Immature natural killer cell (primary cell): Measurements from ENCODE around the gene POLRMT. TPM values are rescaled to one million over a fixed set of nuclear protein-coding genes. Genes with fewer than 3 reads are reported as not detected.

Source experiments
- DNase-seq, 3 donors: peaks; one replicate each; pipeline ENCODE4 v3.0.0; 2022; ENCODE audit warnings: mixed read lengths in 1 of 3
- H3K27ac Mint-ChIP-seq, 6 donors: one replicate each; pipeline ENCODE4 v1.8.0; 2020; ENCODE audit warnings: mixed read lengths in 6 of 6, mild to moderate bottlenecking in 5 of 6, inconsistent platforms in 4 of 6, moderate library complexity in 3 of 6
- H3K27me3 Mint-ChIP-seq, 3 donors: one replicate each; pipeline ENCODE4 v1.8.0; 2020 to 2021; ENCODE audit warnings: low read depth in 3 of 3, mild to moderate bottlenecking in 3 of 3, mixed read lengths in 3 of 3, moderate library complexity in 3 of 3, inconsistent platforms in 1 of 3
- H3K36me3 Mint-ChIP-seq, 3 donors: one replicate each; pipeline ENCODE4 v1.8.0; 2020; ENCODE audit warnings: mixed read lengths in 3 of 3, inconsistent platforms in 2 of 3, mild to moderate bottlenecking in 2 of 3
- H3K4me1 Mint-ChIP-seq, 2 donors: one replicate each; pipeline ENCODE4 v1.8.0; 2020; ENCODE audit warnings: inconsistent platforms in 2 of 2, mild to moderate bottlenecking in 2 of 2, mixed read lengths in 2 of 2, moderate library complexity in 1 of 2
- H3K4me3 Mint-ChIP-seq, 5 donors: one replicate each; pipeline ENCODE4 v1.8.0; 2020; ENCODE audit warnings: mild to moderate bottlenecking in 5 of 5, mixed read lengths in 5 of 5, inconsistent platforms in 3 of 5, moderate library complexity in 3 of 5
- H3K9me3 Mint-ChIP-seq, 6 donors: one replicate each; pipeline ENCODE4 v1.8.0; 2020; ENCODE audit warnings: mild to moderate bottlenecking in 6 of 6, mixed read lengths in 6 of 6, inconsistent platforms in 4 of 6, moderate library complexity in 3 of 6
- polyA plus RNA-seq, 3 donors: library from polyadenylated mRNA; unstranded; fragments of 300-500 nt; fragmentation: Illumina TruSeq; gene quantifications; one replicate each; pipeline ENCODE4 v1.2.3, GENCODE V29; 2021

Gene POLRMT
- polyA plus RNA-seq, 3 donors from 2014 or later, result 26.6 to 38.1 (median 37.5) TPM

GRCh38 chr19:581399-582111, 51.8 kb downstream of the POLRMT start:
- no peaks in the 10 kb centered on the region for H3K9me3 Mint-ChIP-seq
- no peak overlapping the region for H3K27ac Mint-ChIP-seq
- H3K36me3 Mint-ChIP-seq, result no peaks in the 10 kb centered on the region
- no peak for DNase-seq
- H3K4me3 Mint-ChIP-seq, result no peak overlapping the region
- peaks cover 1 to 5% (median 2%) of the 10 kb centered on the region in 3 donors for H3K27me3 Mint-ChIP-seq
- H3K4me1 Mint-ChIP-seq, result peaks cover 8 to 10% of the 10 kb centered on the region in 2 donors

GRCh38 chr19:580274-580835, 53.0 kb downstream of the POLRMT start:
- Mint-ChIP-seq H3K4me3 (no peak overlapping the region), H3K27ac (no peak overlapping the region), H3K36me3 (no peaks in the 10 kb centered on the region), H3K27me3 (peaks cover 0 to 3% (median 1%) of the 10 kb centered on the region in 3 donors), H3K4me1 (peaks cover 9 to 12% of the 10 kb centered on the region in 2 donors), H3K9me3 (no peaks in the 10 kb centered on the region)
- no peak for DNase-seq

- no peak overlapping the region for H3K4me3 Mint-ChIP-seq
- DNase-seq, result no peak
- no peaks in the 10 kb centered on the region for H3K36me3 Mint-ChIP-seq
- no peaks in the 10 kb centered on the region for H3K9me3 Mint-ChIP-seq
- H3K27me3 Mint-ChIP-seq, result peaks cover 0 to 6% (median 1%) of the 10 kb centered on the region in 3 donors
- H3K4me1 Mint-ChIP-seq, result peaks cover 13 to 16% of the 10 kb centered on the region in 2 donors
- H3K27ac Mint-ChIP-seq, result no peak overlapping the region
Observed at GRCh38 chr19:579842-580155, 53.5 kb downstream of the POLRMT start.

GRCh38 chr19:579111-579841, 54.1 kb downstream of the POLRMT start:
- Mint-ChIP-seq H3K9me3 (no peaks in the 10 kb centered on the region), H3K27ac (no peak overlapping the region), H3K36me3 (no peaks in the 10 kb centered on the region), H3K4me3 (no peak overlapping the region), H3K27me3 (peaks cover 0 to 6% (median 0%) of the 10 kb centered on the region in 3 donors), H3K4me1 (peaks cover 18 to 21% of the 10 kb centered on the region in 2 donors)
- no peak for DNase-seq

GRCh38 chr19:577439-578392, 55.6 kb downstream of the POLRMT start:
- H3K9me3 Mint-ChIP-seq, result no peaks in the 10 kb centered on the region
- no peak overlapping the region for H3K4me3 Mint-ChIP-seq
- no peak overlapping the region for H3K27ac Mint-ChIP-seq
- no peak for DNase-seq
- H3K4me1 Mint-ChIP-seq, result peaks cover 27 to 28% of the 10 kb centered on the region in 2 donors
- H3K27me3 Mint-ChIP-seq, result peaks cover 0 to 3% (median 0%) of the 10 kb centered on the region in 3 donors
- no peaks in the 10 kb centered on the region for H3K36me3 Mint-ChIP-seq

GRCh38 chr19:576768-577438, 56.4 kb downstream of the POLRMT start:
- DNase-seq, result no peak
- H3K4me1 Mint-ChIP-seq, result peaks cover 29 to 33% of the 10 kb centered on the region in 2 donors

GRCh38 chr19:575527-576506, 57.5 kb downstream of the POLRMT start:
- no peak overlapping the region for H3K27ac Mint-ChIP-seq
- peak overlapping the region in 3 of 5 donors; percentile 24 to 84 (median 36) for H3K4me3 Mint-ChIP-seq

More at GRCh38 chr19:576768-577438, 56.4 kb downstream of the POLRMT start:
- H3K27ac Mint-ChIP-seq, result no peak overlapping the region
- H3K4me3 Mint-ChIP-seq, result no peak overlapping the region
- no peaks in the 10 kb centered on the region for H3K36me3 Mint-ChIP-seq
- no peaks in the 10 kb centered on the region for H3K9me3 Mint-ChIP-seq
- peaks cover 3 to 6% (median 3%) of the 10 kb centered on the region in 3 donors for H3K27me3 Mint-ChIP-seq

GRCh38 chr19:574658-575526, 58.4 kb downstream of the POLRMT start:
- peak overlapping the region in 5 of 6 donors; percentile 24 to 81 (median 59) for H3K27ac Mint-ChIP-seq
- peaks cover 18 to 23% (median 18%) of the 10 kb centered on the region in 3 donors for H3K27me3 Mint-ChIP-seq
- peaks cover 40 to 47% of the 10 kb centered on the region in 2 donors for H3K4me1 Mint-ChIP-seq
- DNase-seq, result peak in 1 of 3 donors; percentile 34
- H3K4me3 Mint-ChIP-seq, result peak overlapping the region; percentile 76 to 84 (median 81)
- no peaks in the 10 kb centered on the region for H3K36me3 Mint-ChIP-seq
- no peaks in the 10 kb centered on the region for H3K9me3 Mint-ChIP-seq

More at GRCh38 chr19:575527-576506, 57.5 kb downstream of the POLRMT start:
- Mint-ChIP-seq H3K9me3 (no peaks in the 10 kb centered on the region), H3K27me3 (peaks cover 12 to 17% (median 12%) of the 10 kb centered on the region in 3 donors), H3K36me3 (no peaks in the 10 kb centered on the region), H3K4me1 (peaks cover 38 to 44% of the 10 kb centered on the region in 2 donors)
- no peak for DNase-seq

- no peak for DNase-seq
- peaks cover 22 to 32% (median 26%) of the 10 kb centered on the region in 3 donors for H3K27me3 Mint-ChIP-seq
- H3K4me1 Mint-ChIP-seq, result peaks cover 42 to 51% of the 10 kb centered on the region in 2 donors
- no peaks in the 10 kb centered on the region for H3K36me3 Mint-ChIP-seq
- peak overlapping the region; percentile 77 to 84 (median 81) for H3K4me3 Mint-ChIP-seq
- H3K27ac Mint-ChIP-seq, result peak overlapping the region in 5 of 6 donors; percentile 24 to 81 (median 74)
- H3K9me3 Mint-ChIP-seq, result no peaks in the 10 kb centered on the region
Observed at GRCh38 chr19:573519-573825, 59.9 kb downstream of the POLRMT start.

GRCh38 chr19:572743-573518, 60.4 kb downstream of the POLRMT start:
- no peak for DNase-seq
- peaks cover 40 to 51% of the 10 kb centered on the region in 2 donors for H3K4me1 Mint-ChIP-seq
- no peaks in the 10 kb centered on the region for H3K9me3 Mint-ChIP-seq
- H3K27ac Mint-ChIP-seq, result peak overlapping the region in 5 of 6 donors; percentile 57 to 98 (median 76)
- no peaks in the 10 kb centered on the region for H3K36me3 Mint-ChIP-seq
- H3K4me3 Mint-ChIP-seq, result peak overlapping the region; percentile 85 to 92 (median 87)
- H3K27me3 Mint-ChIP-seq, result peaks cover 22 to 32% (median 26%) of the 10 kb centered on the region in 3 donors
